K562 (cell line): Measurements from ENCODE around the gene SPEG. TPM values are rescaled to one million over a fixed set of nuclear protein-coding genes. Genes with fewer than 3 reads are reported as not detected.

ENCODE experiments used
- CBX8 ChIP-seq: fragments of 200-600 bp; sonication (generic); IDR thresholded peaks from 2 replicates; pipeline ENCODE4 v1.6.1; 2012; ENCODE audit warnings: borderline replicate concordance, mixed run types, low read depth, mild to moderate bottlenecking, moderate library complexity, mixed read lengths, low read length, control low read depth, inconsistent platforms; ENCODE audit not compliant: poor library complexity, severe bottlenecking; ENCODE audit errors: extremely low read depth
- CGGBP1 ChIP-seq: fragments of 250-450 bp; sonication (Bioruptor Pico); IDR thresholded peaks from 2 replicates; pipeline ENCODE4 v1.9.0; 2021; ENCODE audit warnings: mild to moderate bottlenecking
- GABPB1 ChIP-seq: sonication (generic); formaldehyde crosslinking; IDR thresholded peaks from 2 replicates; pipeline ENCODE4 v1.8.0; 2022; ENCODE audit warnings: mild to moderate bottlenecking, missing genetic modification reagents
- HES1 ChIP-seq: fragments of 450-650 bp; IDR thresholded peaks from 2 replicates; pipeline ENCODE4 v1.6.1; 2016; ENCODE audit warnings: low read depth, mild to moderate bottlenecking, moderate library complexity
- JUN ChIP-seq, 2 experiments: sonication (generic) in 1 of 2; formaldehyde crosslinking in 1 of 2; IDR thresholded peaks; 2 replicates each; pipeline versions ENCODE4 v1.6.1 to v1.8.0; 2012 to 2022; ENCODE audit warnings: borderline replicate concordance in 2 of 2, mild to moderate bottlenecking in 2 of 2, improper control_type of control experiment in 1 of 2, low read depth in 1 of 2, low read length in 1 of 2, missing genetic modification reagents in 1 of 2
- LARP7 ChIP-seq: fragments of 450-650 bp; IDR thresholded peaks from 2 replicates; pipeline ENCODE4 v1.6.1; 2016
- MAFF ChIP-seq: IDR thresholded peaks from 2 replicates; pipeline ENCODE4 v1.6.1; 2012; ENCODE audit warnings: low read length, improper control_type of control experiment
- NELFE ChIP-seq: IDR thresholded peaks from 2 replicates; pipeline ENCODE4 v1.6.1; 2011; ENCODE audit warnings: mild to moderate bottlenecking; ENCODE audit not compliant: insufficient read depth, insufficient read length
- NR0B1 ChIP-seq: fragments of 450-650 bp; IDR thresholded peaks from one replicate; pipeline ENCODE4 v1.6.1; 2018; ENCODE audit warnings: mild to moderate bottlenecking, moderate library complexity; ENCODE audit not compliant: partially characterized antibody
- PBX2 ChIP-seq, 2 experiments: IDR thresholded peaks in 1 of 2; conservative IDR thresholded peaks in 1 of 2; 2 replicates each; pipeline ENCODE4 v1.6.1; 2016; ENCODE audit warnings: low read depth in 2 of 2, mild to moderate bottlenecking in 1 of 2, missing compliant biosample characterization in 1 of 2, missing genetic modification characterization in 1 of 2, moderate library complexity in 1 of 2
- POLR2G ChIP-seq: fragments of 200-400 bp; formaldehyde crosslinking; IDR thresholded peaks from 2 replicates; pipeline ENCODE4 v1.6.1; 2017; ENCODE audit warnings: low read depth, mild to moderate bottlenecking, antibody characterized with exemption, low read length, moderate library complexity
- ZC3H11A ChIP-seq: IDR thresholded peaks from 2 replicates; pipeline ENCODE4 v1.6.1; 2012; ENCODE audit warnings: low read depth, low read length, improper control_type of control experiment
- ZFP36 ChIP-seq: fragments of 150-350 bp; IDR thresholded peaks from 2 replicates; pipeline ENCODE4 v1.6.1; 2018; ENCODE audit warnings: low read length, low read depth; ENCODE audit not compliant: partially characterized antibody
- ZNF217 ChIP-seq: sonication (generic); formaldehyde crosslinking; IDR thresholded peaks from 2 replicates; pipeline ENCODE4 v1.8.0; 2022; ENCODE audit warnings: mild to moderate bottlenecking, missing genetic modification reagents
- ZNF280A ChIP-seq: fragments of 450-650 bp; IDR thresholded peaks from 2 replicates; pipeline ENCODE4 v1.6.1; 2018; ENCODE audit warnings: mild to moderate bottlenecking, low read depth; ENCODE audit not compliant: partially characterized antibody
- ZNF280B ChIP-seq: fragments of 250-450 bp; sonication (Bioruptor Pico); IDR thresholded peaks from 2 replicates; pipeline ENCODE4 v1.5.1; 2021; ENCODE audit warnings: mild to moderate bottlenecking
- ZNF668 ChIP-seq: fragments of 250-450 bp; sonication (Bioruptor Pico); IDR thresholded peaks from 2 replicates; pipeline ENCODE4 v1.8.0; 2022; ENCODE audit warnings: mild to moderate bottlenecking, inconsistent platforms
- ZNF699 ChIP-seq: fragments of 250-450 bp; sonication (Bioruptor Pico); IDR thresholded peaks from 2 replicates; pipeline ENCODE4 v1.8.0; 2021; ENCODE audit warnings: mild to moderate bottlenecking, moderate library complexity; ENCODE audit not compliant: insufficient replicate concordance
- polyA plus RNA-seq, 8 experiments: library from polyadenylated mRNA; depleted of rRNA in 4 of 8; stranded (reverse) in 5 of 8; unstranded in 3 of 8; fragments of >200 nt; fragmentation: Nextera tagmentation in 2 of 8; fragmentation: Illumina TruSeq in 1 of 8; extraction: Ambion mirVana in 2 of 8; extraction: Trizol in 1 of 8; gene quantifications; 2 replicates each; pipeline versions ENCODE4 v1.2.1 to v1.2.3, GENCODE V29; 2011 to 2014; ENCODE audit warnings: inconsistent platforms in 1 of 8, missing spikeins in 1 of 8
- total RNA-seq, 7 experiments: library from RNA; depleted of rRNA in 6 of 7; stranded (reverse); fragments of >200 nt in 6 of 7; fragmentation: Illumina TruSeq in 2 of 7; extraction: Trizol in 2 of 7; gene quantifications; 2 replicates each; pipeline versions ENCODE4 v1.2.1 to v1.2.3, GENCODE V29; 2011 to 2021; ENCODE audit warnings: low replicate concordance in 1 of 7

The SPEG gene
- total and polyA plus RNA-seq, 9 of the 15 experiments (the other 6 are each of a cell fraction or from before 2014, with no cell fraction given) = 0.49 to 8.7 (median 3.0) TPM

GRCh38 chr2:219514196-219514761 is 79.6 kb downstream of the SPEG start, which contains the start of gene ASIC4 (continued):
- TF ChIP-seq PBX2 (CRISPR knock-in tag; IDR thresholded peaks at IDR 0.05; ENCODE audit: low read depth) (0 out of 2 replicates have a peak, but pooled peaks have one; percentile 28), PBX2 (tag; conservative IDR thresholded peaks at IDR 0.05; ENCODE audit: low read depth) (peak; percentile 82), CGGBP1 (CRISPR knock-in tag) (no peak), ZNF699 (no peak), GABPB1 (CRISPR knock-in tag) (peak; percentile 65; the same call in 1 of the 2 replicates), ZC3H11A (peak; percentile 27; the same call in 1 of the 2 replicates), ZFP36 (peak; percentile 8), ZNF280A (no peak), HES1 (peak; percentile 98), MAFF (no peak), ZNF280B (CRISPR knock-in tag) (no peak), CBX8 (no peak), JUN (IDR thresholded peaks at IDR 0.05; ENCODE audit: borderline replicate concordance, low read depth, low read length) (no peak), JUN (CRISPR knock-in tag; IDR thresholded peaks at IDR 0.05; ENCODE audit: borderline replicate concordance) (no peak), LARP7 (no peak), NR0B1 (no peak), ZNF217 (CRISPR knock-in tag) (no peak), POLR2G (peak; percentile 81), ZNF668 (CRISPR knock-in tag) (no peak), NELFE (no peak)
